Fibroblast of mammary gland (primary cell): Measurements from ENCODE around the gene DERA.

Experiments used
- DNase-seq: peaks from one replicate; pipeline ENCODE4 v3.0.0-alpha.2; 2010; ENCODE audit warnings: low read depth
- H3K4me3 ChIP-seq: 2 replicates; pipeline ENCODE4 v1.5.1; 2011; ENCODE audit warnings: low read depth, mild to moderate bottlenecking, low read length, moderate library complexity; ENCODE audit not compliant: control insufficient read depth
- CTCF ChIP-seq: conservative IDR thresholded peaks from 2 replicates; pipeline ENCODE4 v1.5.1; 2011; ENCODE audit warnings: low read depth, low read length, inconsistent platforms; ENCODE audit not compliant: control insufficient read depth, insufficient read depth

The DERA gene

GRCh38 chr12:16075887-16076286, 164.8 kb downstream of the DERA start:
- no peak for DNase-seq
- H3K4me3 ChIP-seq, result no peak overlapping the region
- no peak for TF ChIP-seq CTCF

GRCh38 chr12:16076557-16076956, 165.4 kb downstream of the DERA start:
- H3K4me3 ChIP-seq, result no peak overlapping the region
- DNase-seq, result peak; percentile 45
- TF ChIP-seq CTCF, result peak; percentile 51

GRCh38 chr12:16076970-16077522, 165.9 kb downstream of the DERA start:
- no peak overlapping the region for H3K4me3 ChIP-seq
- no peak for DNase-seq
- TF ChIP-seq CTCF, result no peak

- no peak overlapping the region for H3K4me3 ChIP-seq
- TF ChIP-seq CTCF, result no peak
- DNase-seq, result no peak
Measured at GRCh38 chr12:16086462-16086861, 175.3 kb downstream of the DERA start.

- TF ChIP-seq CTCF, result no peak
- no peak for DNase-seq
- no peak overlapping the region for H3K4me3 ChIP-seq
Measured at GRCh38 chr12:16086942-16087341, 175.8 kb downstream of the DERA start.
